Peyer's patch (tissue), 4 donors: ENCODE results near the gene TMBIM4.

Experiments
- CTCF ChIP-seq, 6 experiments: fragments of 450-650 bp in 4 of 6; fragments of 200-600 bp in 2 of 6; sonication (generic) in 1 of 6; IDR thresholded peaks; one replicate each; pipeline ENCODE4 v1.5.1; 2017 to 2019; ENCODE audit warnings: antibody characterized with exemption in 6 of 6, mild to moderate bottlenecking in 3 of 6, moderate library complexity in 1 of 6
- POLR2A ChIP-seq, 2 donors: fragments of 450-650 bp; IDR thresholded peaks; one replicate each; pipeline ENCODE4 v1.5.1; 2017; ENCODE audit warnings: antibody characterized with exemption in 2 of 2, mild to moderate bottlenecking in 2 of 2, moderate library complexity in 2 of 2

GRCh38 chr12:66164349-66164821, 5.4 kb downstream of the TMBIM4 start:
- TF ChIP-seq POLR2A (IDR thresholded peaks at IDR 0.05) (no peak), CTCF (IDR thresholded peaks at IDR 0.05) (no peak)
